HCT116 (cell line): ENCODE data around the gene FAXDC2.

Source experiments
- CBX3 ChIP-seq: IDR thresholded peaks from 2 replicates; pipeline ENCODE4 v1.6.1; 2012; ENCODE audit warnings: low read depth
- EZH2 ChIP-seq: fragments of 200-600 bp; sonication (generic); IDR thresholded peaks from 2 replicates; pipeline ENCODE4 v1.6.1; 2017; ENCODE audit warnings: antibody characterized with exemption, mixed run types
- EZH2phosphoT487 ChIP-seq: fragments of 200-600 bp; IDR thresholded peaks from 2 replicates; pipeline ENCODE4 v1.6.1; 2018; ENCODE audit warnings: antibody characterized with exemption, borderline replicate concordance
- FOSL1 ChIP-seq: IDR thresholded peaks from 2 replicates; pipeline ENCODE4 v1.6.1; 2012; ENCODE audit warnings: low read depth
- POLR2A ChIP-seq: IDR thresholded peaks from 2 replicates; pipeline ENCODE4 v1.7.0; 2011; ENCODE audit warnings: borderline replicate concordance; ENCODE audit not compliant: insufficient read depth, insufficient read length; ENCODE audit errors: extremely low read depth
- REST ChIP-seq: IDR thresholded peaks from 2 replicates; pipeline ENCODE4 v1.6.1; 2012; ENCODE audit warnings: low read depth
- SP1 ChIP-seq: IDR thresholded peaks from 2 replicates; pipeline ENCODE4 v1.6.1; 2012; ENCODE audit warnings: low read depth
- ZNF274 ChIP-seq: fragments of 200-500 bp; sonication (Bioruptor generic); IDR thresholded peaks from 2 replicates; pipeline ENCODE4 v1.6.1; 2014; ENCODE audit warnings: mild to moderate bottlenecking, low read depth, low read length, inconsistent platforms
- TF ChIP-seq, protein P1 (sequence below), 3 experiments: fragments of 200-600 bp in 1 of 3; sonication (generic) in 1 of 3; IDR thresholded peaks in 2 of 3; conservative IDR thresholded peaks in 1 of 3; 2 replicates each; pipeline ENCODE4 v1.5.1; 2012 to 2017; ENCODE audit warnings: low read depth in 2 of 3, low read length in 2 of 3, antibody characterized with exemption in 1 of 3, borderline replicate concordance in 1 of 3, control low read depth in 1 of 3, mild to moderate bottlenecking in 1 of 3, mixed read lengths in 1 of 3, mixed run types in 1 of 3, moderate library complexity in 1 of 3; ENCODE audit not compliant: insufficient read depth in 1 of 3

GRCh38 chr5:154831451-154831850, 19.0 kb downstream of the FAXDC2 start:
- TF ChIP-seq POLR2A, result no peak
- TF ChIP-seq REST, result no peak
- TF ChIP-seq, protein P1, sequence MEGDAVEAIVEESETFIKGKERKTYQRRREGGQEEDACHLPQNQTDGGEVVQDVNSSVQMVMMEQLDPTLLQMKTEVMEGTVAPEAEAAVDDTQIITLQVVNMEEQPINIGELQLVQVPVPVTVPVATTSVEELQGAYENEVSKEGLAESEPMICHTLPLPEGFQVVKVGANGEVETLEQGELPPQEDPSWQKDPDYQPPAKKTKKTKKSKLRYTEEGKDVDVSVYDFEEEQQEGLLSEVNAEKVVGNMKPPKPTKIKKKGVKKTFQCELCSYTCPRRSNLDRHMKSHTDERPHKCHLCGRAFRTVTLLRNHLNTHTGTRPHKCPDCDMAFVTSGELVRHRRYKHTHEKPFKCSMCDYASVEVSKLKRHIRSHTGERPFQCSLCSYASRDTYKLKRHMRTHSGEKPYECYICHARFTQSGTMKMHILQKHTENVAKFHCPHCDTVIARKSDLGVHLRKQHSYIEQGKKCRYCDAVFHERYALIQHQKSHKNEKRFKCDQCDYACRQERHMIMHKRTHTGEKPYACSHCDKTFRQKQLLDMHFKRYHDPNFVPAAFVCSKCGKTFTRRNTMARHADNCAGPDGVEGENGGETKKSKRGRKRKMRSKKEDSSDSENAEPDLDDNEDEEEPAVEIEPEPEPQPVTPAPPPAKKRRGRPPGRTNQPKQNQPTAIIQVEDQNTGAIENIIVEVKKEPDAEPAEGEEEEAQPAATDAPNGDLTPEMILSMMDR (IDR thresholded peaks at IDR 0.05 in 2 of 3, conservative IDR thresholded peaks at IDR 0.05 in 1 of 3; ENCODE audit: borderline replicate concordance in 1 of 3, insufficient read depth in 1 of 3, low read depth in 2 of 3, low read length in 2 of 3), result no peak
- no peak for TF ChIP-seq EZH2phosphoT487
- no peak for TF ChIP-seq CBX3
- TF ChIP-seq FOSL1, result no peak
- TF ChIP-seq EZH2, result no peak
- no peak for TF ChIP-seq ZNF274
- no peak for TF ChIP-seq SP1
